K562 (cell line): ENCODE results near the gene EYA4. TPM values are rescaled to one million over a fixed set of nuclear protein-coding genes. Genes with fewer than 3 reads are reported as not detected.

Source experiments
- HEY1 ChIP-seq: fragments of 250-450 bp; sonication (Bioruptor Pico); IDR thresholded peaks from 2 replicates; pipeline ENCODE4 v1.5.0; 2020; ENCODE audit warnings: mild to moderate bottlenecking, moderate library complexity, borderline replicate concordance
- HMGN3 ChIP-seq: IDR thresholded peaks from 2 replicates; pipeline ENCODE4 v1.6.1; 2011; ENCODE audit warnings: borderline replicate concordance, low read depth, mild to moderate bottlenecking, mixed read lengths, low read length; ENCODE audit not compliant: insufficient read length; ENCODE audit errors: extremely low read depth
- KLF10 ChIP-seq: fragments of 250-450 bp; sonication (Bioruptor Pico); IDR thresholded peaks from 2 replicates; pipeline ENCODE4 v1.6.1; 2021; ENCODE audit warnings: matching md5 sums
- MAFF ChIP-seq: IDR thresholded peaks from 2 replicates; pipeline ENCODE4 v1.6.1; 2012; ENCODE audit warnings: low read length, improper control_type of control experiment
- MAFK ChIP-seq: IDR thresholded peaks from 2 replicates; pipeline ENCODE4 v1.6.1; 2011; ENCODE audit warnings: low read length, improper control_type of control experiment
- MAX ChIP-seq: sonication (generic); formaldehyde crosslinking; IDR thresholded peaks from 2 replicates; pipeline ENCODE4 v1.9.0; 2022; ENCODE audit warnings: mild to moderate bottlenecking, missing genetic modification reagents
- MTA1 ChIP-seq: fragments of 450-650 bp; IDR thresholded peaks from 2 replicates; pipeline ENCODE4 v1.6.1; 2017; ENCODE audit warnings: borderline replicate concordance
- RUNX1 ChIP-seq: sonication (generic); IDR thresholded peaks from 2 replicates; pipeline ENCODE4 v1.6.1; 2016; ENCODE audit warnings: antibody characterized with exemption, low read depth
- TAF15 ChIP-seq: fragments of 200-400 bp; formaldehyde crosslinking; IDR thresholded peaks from 2 replicates; pipeline ENCODE4 v1.6.1; 2017; ENCODE audit warnings: mild to moderate bottlenecking, low read depth, low read length, moderate library complexity
- TCF15 ChIP-seq: fragments of 250-450 bp; sonication (Bioruptor Pico); IDR thresholded peaks from 2 replicates; pipeline ENCODE4 v1.8.0; 2022; ENCODE audit warnings: moderate library complexity, mild to moderate bottlenecking, inconsistent platforms
- TEAD1 ChIP-seq, 2 experiments: fragments of 450-650 bp in 1 of 2; sonication (generic) in 1 of 2; formaldehyde crosslinking; IDR thresholded peaks; 2 replicates each; pipeline versions ENCODE4 v1.4.0 to v1.8.0; 2020 to 2022; ENCODE audit warnings: mild to moderate bottlenecking in 2 of 2, missing genetic modification reagents in 1 of 2
- TSHZ1 ChIP-seq: fragments of 250-450 bp; sonication (Bioruptor Pico); IDR thresholded peaks from 2 replicates; pipeline ENCODE4 v1.4.0; 2020; ENCODE audit warnings: mild to moderate bottlenecking, moderate library complexity
- XRCC3 ChIP-seq: fragments of 450-650 bp; IDR thresholded peaks from 2 replicates; pipeline ENCODE4 v1.6.1; 2017; ENCODE audit warnings: mild to moderate bottlenecking, moderate library complexity
- ZFP91 ChIP-seq: sonication (generic); formaldehyde crosslinking; IDR thresholded peaks from 2 replicates; pipeline ENCODE4 v1.8.0; 2022; ENCODE audit warnings: mild to moderate bottlenecking, missing genetic modification reagents
- ZNF316 ChIP-seq: fragments of 450-650 bp; IDR thresholded peaks from 2 replicates; pipeline ENCODE4 v1.6.1; 2016
- polyA plus RNA-seq, 8 experiments: library from polyadenylated mRNA; depleted of rRNA in 4 of 8; stranded (reverse) in 5 of 8; unstranded in 3 of 8; fragments of >200 nt; fragmentation: Nextera tagmentation in 2 of 8; fragmentation: Illumina TruSeq in 1 of 8; extraction: Ambion mirVana in 2 of 8; extraction: Trizol in 1 of 8; gene quantifications; 2 replicates each; pipeline versions ENCODE4 v1.2.1 to v1.2.3, GENCODE V29; 2011 to 2014; ENCODE audit warnings: inconsistent platforms in 1 of 8, missing spikeins in 1 of 8
- total RNA-seq, 7 experiments: library from RNA; depleted of rRNA in 6 of 7; stranded (reverse); fragments of >200 nt in 6 of 7; fragmentation: Illumina TruSeq in 2 of 7; extraction: Trizol in 2 of 7; gene quantifications; 2 replicates each; pipeline versions ENCODE4 v1.2.1 to v1.2.3, GENCODE V29; 2011 to 2021; ENCODE audit warnings: low replicate concordance in 1 of 7
- TF ChIP-seq, protein P1 (sequence below): sonication (generic); formaldehyde crosslinking; IDR thresholded peaks from 2 replicates; pipeline ENCODE4 v1.8.0; 2022; ENCODE audit warnings: mild to moderate bottlenecking, missing genetic modification reagents

The EYA4 gene
- total and polyA plus RNA-seq, 9 of the 15 experiments (the other 6 are each of a cell fraction or from before 2014, with no cell fraction given), result 0.03 to 0.04 TPM; not detected in 7

- no peak for TF ChIP-seq TSHZ1 (CRISPR knock-in tag)
- TF ChIP-seq XRCC3, result no peak
- TF ChIP-seq MAFK, result peak; percentile 44; the same call in 1 of the 2 replicates
- no peak for TF ChIP-seq MAX (CRISPR knock-in tag)
- no peak for TF ChIP-seq RUNX1
- TF ChIP-seq ZFP91 (CRISPR knock-in tag), result no peak
- peak; percentile 56; the same call in 1 of the 2 replicates for TF ChIP-seq ZNF316
- no peak for TF ChIP-seq TCF15 (CRISPR knock-in tag)
- TF ChIP-seq, protein P1, sequence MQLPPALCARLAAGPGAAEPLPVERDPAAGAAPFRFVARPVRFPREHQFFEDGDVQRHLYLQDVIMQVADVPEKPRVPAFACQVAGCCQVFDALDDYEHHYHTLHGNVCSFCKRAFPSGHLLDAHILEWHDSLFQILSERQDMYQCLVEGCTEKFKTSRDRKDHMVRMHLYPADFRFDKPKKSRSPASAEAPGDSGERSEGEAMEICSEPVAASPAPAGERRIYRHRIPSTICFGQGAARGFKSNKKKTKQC (CRISPR knock-in tag), result no peak
- TF ChIP-seq TEAD1 (CRISPR knock-in tag; IDR thresholded peaks at IDR 0.05), result no peak
- TF ChIP-seq MTA1, result no peak
- no peak for TF ChIP-seq HEY1 (CRISPR knock-in tag)
- TF ChIP-seq KLF10 (CRISPR knock-in tag), result no peak
- no peak for TF ChIP-seq HMGN3
- peak; percentile 40; the same call in 1 of the 2 replicates for TF ChIP-seq MAFF
- no peak for TF ChIP-seq TAF15
These were observed 17.6 kb upstream of the EYA4 start (continued) for GRCh38 chr6:133223452-133224029.
